Neural progenitor cell (in vitro differentiated cells): Measurements from ENCODE around the gene INHBE.

Experiments
- EZH2phosphoT487 ChIP-seq: fragments of 200-600 bp; sonication (generic); IDR thresholded peaks from 2 replicates; pipeline ENCODE4 v1.6.1; 2017; ENCODE audit warnings: antibody characterized with exemption
- TF ChIP-seq, protein P1 (sequence below): fragments of 200-600 bp; sonication (generic); IDR thresholded peaks from 2 replicates; pipeline ENCODE4 v1.5.1; 2017; ENCODE audit warnings: antibody characterized with exemption, mild to moderate bottlenecking

DNA sequence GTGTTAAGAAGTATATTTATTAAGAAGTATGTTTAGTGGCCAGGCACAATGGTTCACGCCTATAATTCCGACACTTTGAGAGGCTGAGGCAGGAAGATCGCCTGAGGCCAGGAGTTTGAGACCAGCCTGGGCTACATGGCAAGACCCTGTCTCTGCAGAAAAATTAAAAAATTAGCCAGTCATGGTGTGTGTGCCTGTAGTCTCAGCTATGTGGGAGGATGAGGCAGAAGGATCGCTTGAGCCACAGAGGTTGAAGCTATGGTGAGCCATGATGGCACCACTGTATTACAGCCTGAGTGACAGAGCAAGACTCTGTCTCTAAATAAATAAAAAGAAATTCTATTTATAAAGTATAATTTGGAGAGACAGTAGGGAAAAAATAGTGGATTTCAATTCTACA, 44.6 kb upstream of the INHBE start:
- TF ChIP-seq, protein P1, sequence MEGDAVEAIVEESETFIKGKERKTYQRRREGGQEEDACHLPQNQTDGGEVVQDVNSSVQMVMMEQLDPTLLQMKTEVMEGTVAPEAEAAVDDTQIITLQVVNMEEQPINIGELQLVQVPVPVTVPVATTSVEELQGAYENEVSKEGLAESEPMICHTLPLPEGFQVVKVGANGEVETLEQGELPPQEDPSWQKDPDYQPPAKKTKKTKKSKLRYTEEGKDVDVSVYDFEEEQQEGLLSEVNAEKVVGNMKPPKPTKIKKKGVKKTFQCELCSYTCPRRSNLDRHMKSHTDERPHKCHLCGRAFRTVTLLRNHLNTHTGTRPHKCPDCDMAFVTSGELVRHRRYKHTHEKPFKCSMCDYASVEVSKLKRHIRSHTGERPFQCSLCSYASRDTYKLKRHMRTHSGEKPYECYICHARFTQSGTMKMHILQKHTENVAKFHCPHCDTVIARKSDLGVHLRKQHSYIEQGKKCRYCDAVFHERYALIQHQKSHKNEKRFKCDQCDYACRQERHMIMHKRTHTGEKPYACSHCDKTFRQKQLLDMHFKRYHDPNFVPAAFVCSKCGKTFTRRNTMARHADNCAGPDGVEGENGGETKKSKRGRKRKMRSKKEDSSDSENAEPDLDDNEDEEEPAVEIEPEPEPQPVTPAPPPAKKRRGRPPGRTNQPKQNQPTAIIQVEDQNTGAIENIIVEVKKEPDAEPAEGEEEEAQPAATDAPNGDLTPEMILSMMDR = no peak
- no peak for TF ChIP-seq EZH2phosphoT487
